IPS DF 6.9 (cell line): ENCODE results near the gene SUPT3H.
"Not testable (repeated sequence)": the region's sequence is repeated elsewhere in the genome, so short reads cannot be mapped to it uniquely, and the experiment has no call there.

Experiments used
- DNase-seq: peaks from one replicate; pipeline ENCODE4 v3.0.0-alpha.2; 2013; ENCODE audit warnings: low read depth, low spot score
- H3K27ac ChIP-seq: one replicate; pipeline ENCODE4 v1.5.1; 2013; ENCODE audit warnings: low read length, control low read depth
- H3K27me3 ChIP-seq: 2 replicates; pipeline ENCODE4 v1.6.1; 2013; ENCODE audit warnings: mild to moderate bottlenecking, low read length; ENCODE audit not compliant: control insufficient read depth, insufficient read depth
- H3K36me3 ChIP-seq: 2 replicates; pipeline ENCODE4 v1.6.1; 2013; ENCODE audit warnings: low read length; ENCODE audit not compliant: control insufficient read depth, insufficient read depth
- H3K4me1 ChIP-seq: 2 replicates; pipeline ENCODE4 v1.6.1; 2013; ENCODE audit warnings: low read length; ENCODE audit not compliant: control insufficient read depth, insufficient read depth
- H3K4me3 ChIP-seq: 2 replicates; pipeline ENCODE4 v1.5.1; 2013; ENCODE audit warnings: mild to moderate bottlenecking, low read length
- H3K9me3 ChIP-seq: 2 replicates; pipeline ENCODE4 v1.6.1; 2013; ENCODE audit warnings: low read length, inconsistent platforms; ENCODE audit not compliant: control insufficient read depth, insufficient read depth
- WGBS: extraction: QIAGEN DNeasy Blood & Tissue Kit; methylation state at CpG from one replicate; pipeline ENCODE4 v1.1.7; 2013; ENCODE audit warnings: mixed read lengths, missing lambda C conversion rate; ENCODE audit not compliant: insufficient read length, insufficient coverage; 5-methylcytosine and 5-hydroxymethylcytosine counted together

The SUPT3H gene

DNA sequence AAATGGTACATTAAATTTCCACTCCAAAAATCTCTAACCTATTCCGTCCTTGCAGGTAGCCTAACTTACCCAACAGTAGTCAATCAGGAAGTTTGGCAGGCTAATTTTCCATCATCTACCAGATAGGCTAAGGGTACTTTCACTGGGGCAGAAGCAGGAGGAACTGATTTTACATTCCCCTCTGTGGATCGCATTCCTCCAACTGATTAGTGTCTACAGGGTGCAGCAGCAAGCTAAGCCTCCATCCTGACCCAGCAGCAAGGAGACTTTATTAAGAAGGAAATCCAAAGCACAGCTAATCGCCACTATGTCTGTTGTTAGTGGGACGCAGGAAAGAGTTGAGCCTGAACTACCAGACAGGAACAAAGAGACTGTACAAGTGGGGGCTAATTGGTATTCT is 192.8 kb downstream of the SUPT3H start:
- H3K9me3 ChIP-seq: no peaks in the 10 kb centered on the region
- no peak overlapping the region for H3K27ac ChIP-seq
- no peaks in the 10 kb centered on the region for H3K4me1 ChIP-seq
- H3K4me3 ChIP-seq: no peak overlapping the region
- H3K27me3 ChIP-seq: no peaks in the 10 kb centered on the region
- DNase-seq: no peak
- no CpG with 5 or more reads among the region's 4 CpGs for WGBS
- H3K36me3 ChIP-seq: no peaks in the 10 kb centered on the region

DNA sequence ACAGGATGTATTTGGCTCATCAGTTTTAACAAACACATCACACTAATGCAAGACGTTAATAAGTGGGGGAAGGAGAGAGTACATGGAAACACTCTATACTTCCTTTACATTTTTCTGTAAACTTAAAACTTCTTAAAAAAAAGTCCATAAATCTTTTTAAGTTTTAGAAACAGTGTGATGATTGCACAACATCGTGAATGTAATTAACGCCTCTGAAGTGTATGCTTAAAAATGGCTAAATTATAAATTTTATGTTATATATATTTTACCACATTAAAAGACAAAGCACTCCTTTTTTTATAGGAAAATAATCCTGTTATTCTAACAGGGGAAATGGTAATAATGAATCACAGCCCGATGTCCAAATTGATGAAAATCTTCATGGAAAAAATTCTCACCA is 193.7 kb downstream of the SUPT3H start:
- H3K4me3 ChIP-seq: no peak overlapping the region
- WGBS: no CpG with 5 or more reads among the region's 4 CpGs
- H3K27ac ChIP-seq: no peak overlapping the region
- H3K9me3 ChIP-seq: no peaks in the 10 kb centered on the region
- no peak for DNase-seq
- H3K27me3 ChIP-seq: no peaks in the 10 kb centered on the region
- no peaks in the 10 kb centered on the region for H3K4me1 ChIP-seq
- H3K36me3 ChIP-seq: no peaks in the 10 kb centered on the region

DNA sequence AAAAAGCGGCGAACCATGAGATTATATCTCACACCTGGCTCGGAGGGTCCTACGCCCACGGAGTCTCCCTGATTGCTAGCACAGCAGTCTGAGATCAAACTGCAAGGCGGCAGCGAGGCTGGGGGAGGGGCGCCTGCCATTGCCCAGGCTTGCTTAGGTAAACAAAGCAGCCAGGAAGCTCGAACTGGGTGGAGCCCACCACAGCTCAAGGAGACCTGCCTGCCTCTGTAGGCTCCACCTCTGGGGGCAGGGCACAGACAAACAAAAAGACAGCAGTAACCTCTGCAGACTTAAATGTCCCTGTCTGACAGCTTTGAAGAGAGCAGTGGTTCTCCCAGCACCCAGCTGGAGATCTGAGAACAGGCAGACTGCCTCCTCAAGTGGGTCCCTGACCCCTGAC is 201.4 kb downstream of the SUPT3H start:
- H3K27me3 ChIP-seq, H3K9me3 ChIP-seq, DNase-seq, H3K4me1 ChIP-seq, H3K36me3 ChIP-seq, H3K4me3 ChIP-seq, H3K27ac ChIP-seq: not testable (repeated sequence)
- no CpG with 5 or more reads among the region's 9 CpGs for WGBS

DNA sequence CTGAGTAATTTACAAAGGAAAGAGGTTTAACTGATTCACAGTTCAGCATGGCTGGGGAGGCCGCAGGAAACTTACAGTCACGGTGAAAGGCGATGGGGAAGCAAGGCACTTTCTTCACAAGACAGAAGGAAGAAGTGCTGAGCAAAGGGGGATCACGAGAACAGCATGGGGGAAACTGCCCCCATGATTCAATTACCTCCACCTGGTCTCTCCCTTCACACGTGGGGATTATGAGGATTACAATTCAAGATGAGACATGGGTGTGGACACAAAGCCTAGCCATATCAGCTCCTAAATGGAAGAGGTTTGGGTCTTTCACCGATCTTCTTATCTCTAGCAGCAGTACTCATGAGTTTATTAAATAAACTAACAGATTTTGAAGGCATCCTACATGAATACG is 202.5 kb downstream of the SUPT3H start:
- DNase-seq: no peak
- Histone ChIP-seq H3K4me3 (no peak overlapping the region), H3K27me3 (no peaks in the 10 kb centered on the region), H3K27ac (no peak overlapping the region), H3K9me3 (no peaks in the 10 kb centered on the region), H3K4me1 (no peaks in the 10 kb centered on the region), H3K36me3 (no peaks in the 10 kb centered on the region)
- no CpG with 5 or more reads among the region's 7 CpGs for WGBS

DNA sequence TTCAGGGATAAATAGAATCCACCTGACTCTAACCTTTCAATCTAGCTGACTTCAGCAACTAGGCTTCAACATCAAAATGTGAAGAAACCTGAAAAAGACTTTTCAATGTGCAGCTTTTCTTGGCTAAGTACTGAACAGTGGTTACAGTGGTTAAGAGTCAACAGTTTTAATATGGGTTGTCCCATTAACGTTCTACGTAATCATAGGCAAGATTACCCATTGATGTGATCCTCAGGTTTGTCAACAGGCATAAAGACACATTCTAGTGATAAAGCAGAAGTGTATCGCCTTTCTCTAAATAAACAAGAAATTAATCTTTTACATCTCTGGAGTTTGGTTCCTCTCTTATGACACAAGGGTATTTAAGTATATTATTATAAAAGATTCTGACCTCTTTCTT is 203.7 kb downstream of the SUPT3H start:
- no peaks in the 10 kb centered on the region for H3K4me1 ChIP-seq
- no peaks in the 10 kb centered on the region for H3K27me3 ChIP-seq
- DNase-seq: no peak
- H3K36me3 ChIP-seq: no peaks in the 10 kb centered on the region
- H3K9me3 ChIP-seq: no peaks in the 10 kb centered on the region
- H3K4me3 ChIP-seq: no peak overlapping the region
- no peak overlapping the region for H3K27ac ChIP-seq
- no CpG with 5 or more reads among the region's 3 CpGs for WGBS

DNA sequence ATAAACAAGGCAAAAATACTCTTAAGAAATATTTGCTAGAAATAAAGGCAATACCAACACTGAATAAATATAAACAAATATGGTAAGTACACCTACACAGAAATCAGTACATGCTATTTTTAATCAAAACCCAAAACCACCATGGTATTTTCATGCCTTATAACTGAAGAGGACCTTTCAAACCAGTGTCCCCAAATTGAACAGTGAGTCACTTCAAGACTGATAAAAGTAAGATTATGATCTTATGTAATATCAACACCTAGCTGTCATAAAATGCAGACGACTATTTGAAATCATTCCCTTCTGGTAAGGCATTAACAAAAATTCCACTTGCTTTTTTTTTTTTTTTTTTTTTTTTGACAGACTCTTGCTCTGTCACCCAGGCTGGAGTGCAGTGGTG is 206.4 kb downstream of the SUPT3H start:
- WGBS: no CpG with 5 or more reads among the region's 1 CpG
- no peaks in the 10 kb centered on the region for H3K4me1 ChIP-seq
- no peaks in the 10 kb centered on the region for H3K27me3 ChIP-seq
- DNase-seq: no peak
- no peaks in the 10 kb centered on the region for H3K9me3 ChIP-seq
- no peaks in the 10 kb centered on the region for H3K36me3 ChIP-seq
- H3K4me3 ChIP-seq: no peak overlapping the region
- no peak overlapping the region for H3K27ac ChIP-seq

DNA sequence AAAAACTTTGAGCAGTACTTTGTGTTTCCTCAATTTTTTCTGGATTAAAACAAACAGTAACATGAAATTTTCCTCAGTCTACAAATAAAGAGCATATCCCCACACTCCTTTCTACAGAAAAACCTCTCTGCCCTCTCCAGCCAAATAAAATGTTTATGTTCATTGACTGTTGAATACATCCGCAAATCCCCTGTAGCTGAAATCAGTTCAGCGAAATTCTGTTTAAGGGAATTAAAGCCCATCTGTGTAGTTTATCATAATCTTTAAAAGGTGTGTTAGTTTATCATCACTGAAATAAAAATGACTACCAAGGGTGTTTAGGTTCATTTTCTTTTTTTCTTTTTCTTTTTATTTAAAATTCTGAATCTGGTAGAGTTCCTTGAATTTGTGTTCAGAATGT is 207.4 kb downstream of the SUPT3H start:
- Histone ChIP-seq H3K9me3 (no peaks in the 10 kb centered on the region), H3K27ac (no peak overlapping the region), H3K4me3 (no peak overlapping the region), H3K36me3 (no peaks in the 10 kb centered on the region), H3K4me1 (no peaks in the 10 kb centered on the region), H3K27me3 (no peaks in the 10 kb centered on the region)
- DNase-seq: no peak
- WGBS: no CpG with 5 or more reads among the region's 2 CpGs

DNA sequence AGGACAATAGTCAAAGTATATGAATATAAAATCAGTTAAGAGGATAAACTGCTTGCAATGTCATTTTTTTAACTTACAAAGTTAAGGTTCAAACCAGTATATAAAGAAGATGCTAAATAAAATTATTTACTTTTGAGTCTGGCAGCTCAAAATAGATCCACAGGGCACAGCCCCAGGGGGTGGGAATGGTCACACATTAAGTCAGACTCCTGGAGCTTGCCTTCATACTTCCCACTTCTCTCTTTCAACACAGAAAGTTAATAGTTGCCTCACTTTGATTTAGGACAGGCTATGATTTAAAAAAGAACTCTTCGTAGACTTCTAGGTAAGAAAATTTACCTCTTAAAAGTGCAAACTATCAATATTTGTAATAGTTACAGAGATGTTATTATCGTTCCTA is 207.9 kb downstream of the SUPT3H start:
- no CpG with 5 or more reads among the region's 2 CpGs for whole genome bisulfite sequencing
- H3K27ac ChIP-seq: no peak overlapping the region
- no peaks in the 10 kb centered on the region for H3K4me1 ChIP-seq
- no peaks in the 10 kb centered on the region for H3K27me3 ChIP-seq
- no peaks in the 10 kb centered on the region for H3K36me3 ChIP-seq
- no peaks in the 10 kb centered on the region for H3K9me3 ChIP-seq
- no peak for DNase-seq
- no peak overlapping the region for H3K4me3 ChIP-seq

DNA sequence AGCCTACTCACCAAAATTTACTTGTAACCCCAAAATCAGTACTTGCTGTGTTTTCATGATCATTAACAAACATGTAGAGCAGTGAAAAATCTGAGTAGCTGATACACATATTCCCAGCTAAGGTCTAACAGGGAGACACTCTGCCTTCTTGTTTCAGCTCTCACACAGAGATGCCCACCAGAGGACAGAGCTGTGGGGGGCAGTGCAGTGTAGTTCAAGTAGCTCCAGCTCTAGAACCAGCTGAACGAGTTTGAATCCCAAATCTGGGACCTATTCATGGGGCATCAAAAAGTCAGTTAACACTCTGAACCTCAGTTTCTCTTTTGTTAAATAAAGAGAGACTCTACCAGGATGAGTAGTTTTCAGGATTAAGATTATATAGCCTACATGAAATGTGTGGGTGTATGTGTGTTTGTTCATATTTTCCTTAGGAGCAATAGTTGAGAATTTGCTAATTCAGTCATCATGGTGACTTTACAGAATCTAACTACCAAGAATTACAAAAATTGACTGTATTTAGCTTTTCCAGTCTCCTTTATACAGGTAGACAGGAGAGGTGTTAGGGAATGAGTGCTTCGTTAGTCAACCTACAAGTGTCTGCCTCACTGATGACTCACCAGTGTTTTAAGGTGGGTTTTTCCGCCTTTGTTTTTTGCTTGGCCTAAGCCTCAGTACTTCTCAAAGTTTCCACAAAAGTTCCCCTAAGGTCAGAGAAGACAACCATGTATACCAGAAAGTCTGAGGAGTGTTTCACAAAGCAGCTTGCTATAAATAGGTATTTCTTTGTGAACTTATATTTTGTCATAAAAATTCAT is 213.6 kb downstream of the SUPT3H start:
- no peak for DNase-seq
- no peaks in the 10 kb centered on the region for H3K9me3 ChIP-seq
- H3K4me3 ChIP-seq: no peak overlapping the region
- H3K27me3 ChIP-seq: no peaks in the 10 kb centered on the region
- WGBS: no CpG with 5 or more reads among the region's 3 CpGs
- H3K4me1 ChIP-seq: no peaks in the 10 kb centered on the region
- H3K27ac ChIP-seq: no peak overlapping the region
- no peaks in the 10 kb centered on the region for H3K36me3 ChIP-seq

DNA sequence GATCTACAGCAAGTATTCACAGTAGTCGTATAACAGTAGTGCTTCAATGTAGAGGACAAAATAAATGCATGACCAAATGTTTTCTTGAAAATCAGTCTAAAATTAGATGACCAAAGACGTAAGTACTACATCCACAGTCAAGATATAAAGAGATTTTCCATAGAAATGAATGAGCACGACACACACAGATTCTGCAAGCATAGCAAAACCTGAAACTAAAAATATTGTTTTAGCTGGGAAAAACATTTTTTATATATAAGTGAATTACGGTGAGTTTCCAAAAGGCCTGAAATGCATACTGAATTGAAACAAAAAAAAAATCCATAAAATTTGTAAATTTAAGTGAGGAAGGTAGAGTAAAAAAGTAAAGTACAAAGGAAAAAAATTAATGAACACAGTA is 217.4 kb downstream of the SUPT3H start:
- H3K27ac ChIP-seq: no peak overlapping the region
- H3K36me3 ChIP-seq: no peaks in the 10 kb centered on the region
- H3K9me3 ChIP-seq: no peaks in the 10 kb centered on the region
- H3K4me3 ChIP-seq: no peak overlapping the region
- no peaks in the 10 kb centered on the region for H3K4me1 ChIP-seq
- no CpG with 5 or more reads among the region's 4 CpGs for WGBS
- no peaks in the 10 kb centered on the region for H3K27me3 ChIP-seq
- DNase-seq: no peak

DNA sequence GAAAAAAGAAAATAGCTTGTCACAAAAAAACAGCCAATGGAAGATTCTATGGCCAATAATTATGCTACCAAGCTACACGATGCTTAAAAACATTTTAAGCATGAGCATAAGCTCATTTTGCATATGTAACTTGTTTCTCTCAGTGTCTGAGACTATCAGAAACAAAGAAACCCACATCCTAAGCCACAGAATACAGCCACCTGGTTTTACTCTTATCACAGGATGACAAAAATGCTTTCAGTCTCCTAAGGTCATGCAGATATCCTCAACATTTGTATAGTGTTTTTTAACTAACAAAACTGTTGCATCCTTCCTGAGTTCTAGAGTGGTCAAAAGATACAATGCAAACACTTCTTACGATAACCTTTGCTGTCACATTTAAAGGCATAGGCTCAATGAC is 221.7 kb downstream of the SUPT3H start:
- H3K36me3 ChIP-seq: no peaks in the 10 kb centered on the region
- no CpG with 5 or more reads among the region's 2 CpGs for WGBS
- H3K4me1 ChIP-seq: no peaks in the 10 kb centered on the region
- no peaks in the 10 kb centered on the region for H3K27me3 ChIP-seq
- no peak overlapping the region for H3K27ac ChIP-seq
- H3K9me3 ChIP-seq: no peaks in the 10 kb centered on the region
- no peak overlapping the region for H3K4me3 ChIP-seq
- DNase-seq: no peak
